Motor neuron (in vitro differentiated cells): ENCODE measurements around the gene CRYZL1. TPM values are rescaled to one million over a fixed set of nuclear protein-coding genes. Genes with fewer than 3 reads are reported as not detected.

ENCODE experiments used
- ATAC-seq, 8 experiments: fragments of 200-7000 bp; cut with Tn5 transposase; replicated peaks in 6 of 8; 2 replicates each; pipeline ENCODE4 v1.8.0; 2021; ENCODE audit warnings: mild to moderate bottlenecking in 8 of 8, moderate library complexity in 8 of 8
- H3K27ac ChIP-seq, 2 donors: fragments of 250-450 bp; sonication (Bioruptor Pico); 2 replicates each; pipeline ENCODE4 v1.9.0; 2021; ENCODE audit warnings: antibody characterized with exemption in 2 of 2, mild to moderate bottlenecking in 2 of 2, moderate library complexity in 1 of 2
- H3K4me1 ChIP-seq, 2 donors: fragments of 250-450 bp; sonication (Bioruptor Pico); replicated peaks in 1 of 2; 2 replicates each; pipeline ENCODE4 v1.6.1; 2021; ENCODE audit warnings: antibody characterized with exemption in 2 of 2, mild to moderate bottlenecking in 2 of 2, moderate library complexity in 1 of 2
- H3K4me3 ChIP-seq, 5 donors: fragments of 250-450 bp; sonication (Bioruptor Pico); 2 replicates each; pipeline ENCODE4 v1.9.0; 2021; ENCODE audit warnings: antibody characterized with exemption in 5 of 5, mild to moderate bottlenecking in 5 of 5, moderate library complexity in 4 of 5
- WGBS, 10 experiments: fragments of 450-650 bp; shearing (Covaris generic); methylation state at CpG; one replicate each; pipeline ENCODE4 v1.0.0; 2022; 5-methylcytosine and 5-hydroxymethylcytosine counted together
- in situ Hi-C, 9 experiments: fragments of 400-800 bp; cut with MboI; loops; one replicate each; pipeline ENCODE4 v1.15.0; 2021; ENCODE audit warnings: low sequenced_read_pairs in 9 of 9, low pct_unique_long_range_greater_than_20kb in 2 of 9; ENCODE audit not compliant: unreplicated experiment in 9 of 9
- total RNA-seq, 8 experiments: library from RNA; unstranded; fragments of 300-600 nt; gene quantifications; 2 replicates each; pipeline versions ENCODE4 v1.2.3 to v1.2.4, GENCODE V29; 2022

Gene CRYZL1
- total RNA-seq, 8 experiments from 2014 or later: 27.0 to 49.3 (median 44.5) TPM

GRCh38 chr21:33541105-33541711, 100.3 kb downstream of the CRYZL1 start:
- WGBS, 10 experiments: 0 to 54% (median 33%) methylated on average over 1 to 18 of the region's 19 CpGs; no CpG with 5 or more reads in 1 of the 10 experiments
- peaks cover 5 to 12% of the 10 kb centered on the region in 2 donors for H3K4me1 ChIP-seq
- ATAC-seq: no peak
- peak overlapping the region; percentile 99 to 100 for H3K27ac ChIP-seq
- in situ Hi-C loops: no loop called here
- peak overlapping the region; percentile 59 to 94 (median 75) for H3K4me3 ChIP-seq

- Histone ChIP-seq H3K4me1 (peaks cover 4 to 10% of the 10 kb centered on the region in 2 donors), H3K27ac (no peak overlapping the region), H3K4me3 (peak overlapping the region in 4 of 5 donors; percentile 59 to 88 (median 74))
- no peak for ATAC-seq
- 33 to 82% (median 54%) methylated on average over 1 to 3 of the region's 3 CpGs; no CpG with 5 or more reads in 1 of the 10 experiments for WGBS, 10 experiments
- in situ Hi-C loops: no loop called here
These were observed 100.8 kb downstream of the CRYZL1 start for GRCh38 chr21:33540711-33541104.

- ATAC-seq: no peak
- H3K27ac ChIP-seq: no peak overlapping the region
- no peak overlapping the region for H3K4me3 ChIP-seq
- in situ Hi-C loops: no loop called here
- H3K4me1 ChIP-seq: peaks cover 3 to 6% of the 10 kb centered on the region in 2 donors
- 46 to 100% (median 92%) methylated on average over 1 to 4 of the region's 4 CpGs for WGBS, 10 experiments
These were observed 101.9 kb downstream of the CRYZL1 start for GRCh38 chr21:33539616-33540015.

Other genes with a start within 250 kb of the CRYZL1 start
- 10 to 100 TPM; 21.4 to 58.1 (median 31.9) TPM for gene IFNGR2, start 238.3 kb downstream of the CRYZL1 start, total RNA-seq
- 10 to 100 TPM; 18.5 to 57.6 (median 31.8) TPM for gene TMEM50B, start 161.8 kb downstream of the CRYZL1 start, total RNA-seq
- gene DNAJC28, start 150.0 kb downstream of the CRYZL1 start, total RNA-seq: 1 to 10 TPM; 1.9 to 5.3 (median 2.3) TPM
- 100 to 1,000 TPM in 3 of 8 experiments, 10 to 100 TPM in 5; 61.0 to 202 (median 83.0) TPM for gene GART, start 99.6 kb downstream of the CRYZL1 start, total RNA-seq
- gene SON, start 98.7 kb downstream of the CRYZL1 start, total RNA-seq: 100 to 1,000 TPM in 7 of 8 experiments, 10 to 100 TPM in 1; 97.3 to 440 (median 181) TPM
- 10 to 100 TPM; 13.6 to 37.6 (median 29.7) TPM for gene DONSON, start 53.1 kb downstream of the CRYZL1 start, total RNA-seq
- 10 to 100 TPM; 27.8 to 89.0 (median 36.4) TPM for gene ITSN1, start 760 bp upstream of the CRYZL1 start, total RNA-seq